Panc1 (cell line): ENCODE measurements around the gene DDIT4L. TPM values are rescaled to one million over a fixed set of nuclear protein-coding genes. Genes with fewer than 3 reads are reported as not detected.

ENCODE experiments used
- ATAC-seq: fragments of 200-7000 bp; cut with Tn5 transposase; 2 replicates; pipeline ENCODE4 v1.9.1; 2020; ENCODE audit warnings: mild to moderate bottlenecking, moderate library complexity
- BruUV-seq: library from RNA; stranded (reverse); fragments of 400-500 nt; replicated peaks from 2 replicates; lab custom pipeline; 2021; lab: Mats Ljungman, UMichigan
- CTCF ChIA-PET: fragments of 300-600 bp; sonication (Branson Sonifier 250); formaldehyde crosslinking; loops from one replicate; lab custom pipeline; 2022; ENCODE audit warnings: antibody characterized with exemption; lab: Charles Lee
- POLR2A ChIA-PET: fragments of 300-600 bp; sonication (Branson Sonifier 250); formaldehyde crosslinking; loops from one replicate; lab custom pipeline; 2022; ENCODE audit warnings: antibody characterized with exemption; lab: Charles Lee
- DNase-seq: peaks from one replicate; pipeline ENCODE4 v3.0.0-alpha.2; 2010; ENCODE audit warnings: low read depth, low spot score
- H3K27ac ChIP-seq: 2 replicates; pipeline ENCODE4 v1.5.1; 2011; ENCODE audit warnings: mild to moderate bottlenecking, low read length, inconsistent platforms
- H3K27me3 ChIP-seq: fragments of 200-500 bp; sonication (Bioruptor generic); 2 replicates; pipeline ENCODE4 v1.6.0; 2014; ENCODE audit warnings: low read length, inconsistent platforms; ENCODE audit not compliant: control insufficient read depth, insufficient read depth
- H3K36me3 ChIP-seq: fragments of 200-500 bp; sonication (Bioruptor generic); 2 replicates; pipeline ENCODE4 v1.5.1; 2014; ENCODE audit warnings: inconsistent platforms, mild to moderate bottlenecking, low read length, moderate library complexity; ENCODE audit not compliant: control insufficient read depth, insufficient read depth
- H3K4me1 ChIP-seq: 2 replicates; pipeline ENCODE4 v1.5.1; 2011; ENCODE audit warnings: inconsistent platforms, mild to moderate bottlenecking, low read length, moderate library complexity; ENCODE audit not compliant: control insufficient read depth, insufficient read depth
- H3K4me3 ChIP-seq, 2 experiments: 2 replicates each; pipeline ENCODE4 v1.5.1; 2011 to 2012; ENCODE audit warnings: low read depth in 2 of 2, low read length in 2 of 2, mild to moderate bottlenecking in 2 of 2, inconsistent platforms in 1 of 2, moderate library complexity in 1 of 2
- H3K9me3 ChIP-seq: fragments of 200-500 bp; sonication (Bioruptor generic); 2 replicates; pipeline ENCODE4 v1.5.1; 2014; ENCODE audit warnings: low read depth, mild to moderate bottlenecking, inconsistent platforms, low read length, moderate library complexity; ENCODE audit not compliant: control insufficient read depth, insufficient read depth
- POLR2AphosphoS5 ChIP-seq: IDR thresholded peaks from 2 replicates; pipeline ENCODE4 v1.6.1; 2012; ENCODE audit warnings: mild to moderate bottlenecking, low read depth, low read length, moderate library complexity
- SIN3A ChIP-seq: IDR thresholded peaks from 2 replicates; pipeline ENCODE4 v1.6.1; 2012; ENCODE audit warnings: low read depth, mild to moderate bottlenecking, low read length, moderate library complexity, borderline replicate concordance; ENCODE audit not compliant: insufficient read depth
- TCF7L2 ChIP-seq: IDR thresholded peaks from 2 replicates; pipeline ENCODE4 v1.6.1; 2011; ENCODE audit warnings: mild to moderate bottlenecking, low read depth, low read length, inconsistent platforms
- in situ Hi-C: cut with HindIII; loops from 2 replicates; pipeline ENCODE4 v1.10.0; 2016; ENCODE audit warnings: low sequenced_read_pairs, low pct_unique_long_range_greater_than_20kb
- intact Hi-C: fragments of 100-400 bp; cut with micrococcal nuclease; formaldehyde crosslinking; loops from one replicate; pipeline ENCODE4 v1.10.0; 2022; ENCODE audit not compliant: unreplicated experiment
- total RNA-seq: library from RNA; stranded (reverse); gene quantifications from one replicate; pipeline ENCODE4 v1.2.1, GENCODE V29; 2021; ENCODE audit not compliant: unreplicated experiment
- TF ChIP-seq, protein P1 (sequence below), 2 experiments: IDR thresholded peaks; 2 replicates each; pipeline ENCODE4 v1.6.1; 2011 to 2012; ENCODE audit warnings: low read depth in 2 of 2, control low read depth in 1 of 2, low read length in 1 of 2, mild to moderate bottlenecking in 1 of 2, moderate library complexity in 1 of 2; ENCODE audit not compliant: insufficient read depth in 1 of 2
- TF ChIP-seq, protein P2 (sequence below): fragments of 450-650 bp; IDR thresholded peaks from 2 replicates; pipeline ENCODE4 v1.5.1; 2017; ENCODE audit warnings: mild to moderate bottlenecking

Gene DDIT4L
- total RNA-seq, 1 experiment from 2014 or later, result not detected

DNA sequence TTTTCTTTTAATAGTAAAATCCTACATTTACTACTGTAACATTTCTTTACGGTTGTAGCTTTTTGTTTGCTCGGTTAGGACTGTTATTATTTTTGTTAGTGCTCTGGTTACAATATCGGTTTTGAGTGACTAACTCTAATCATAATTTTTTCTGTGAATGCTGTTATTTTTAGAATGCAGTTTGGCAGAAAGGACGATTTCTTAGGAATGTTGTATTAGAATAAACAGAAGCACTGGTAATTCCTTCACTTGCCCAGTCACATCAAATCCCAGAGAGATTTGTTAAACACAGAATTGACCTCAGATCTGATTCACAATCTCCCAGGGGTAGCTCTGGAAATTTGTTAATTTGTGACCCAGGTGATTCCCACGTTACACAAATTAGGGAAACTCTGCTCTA is 21.7 kb downstream of the DDIT4L start:
- H3K36me3 ChIP-seq, result no peaks in the 10 kb centered on the region
- ATAC-seq (no peak), DNase-seq (no peak)
- no TSS peak for BruUV-seq
- in situ Hi-C loops (no loop called here), intact Hi-C loops (no loop called here)
- H3K27ac ChIP-seq, result no peak overlapping the region
- POLR2A ChIA-PET, result no interaction called here
- TF ChIP-seq, protein P1, sequence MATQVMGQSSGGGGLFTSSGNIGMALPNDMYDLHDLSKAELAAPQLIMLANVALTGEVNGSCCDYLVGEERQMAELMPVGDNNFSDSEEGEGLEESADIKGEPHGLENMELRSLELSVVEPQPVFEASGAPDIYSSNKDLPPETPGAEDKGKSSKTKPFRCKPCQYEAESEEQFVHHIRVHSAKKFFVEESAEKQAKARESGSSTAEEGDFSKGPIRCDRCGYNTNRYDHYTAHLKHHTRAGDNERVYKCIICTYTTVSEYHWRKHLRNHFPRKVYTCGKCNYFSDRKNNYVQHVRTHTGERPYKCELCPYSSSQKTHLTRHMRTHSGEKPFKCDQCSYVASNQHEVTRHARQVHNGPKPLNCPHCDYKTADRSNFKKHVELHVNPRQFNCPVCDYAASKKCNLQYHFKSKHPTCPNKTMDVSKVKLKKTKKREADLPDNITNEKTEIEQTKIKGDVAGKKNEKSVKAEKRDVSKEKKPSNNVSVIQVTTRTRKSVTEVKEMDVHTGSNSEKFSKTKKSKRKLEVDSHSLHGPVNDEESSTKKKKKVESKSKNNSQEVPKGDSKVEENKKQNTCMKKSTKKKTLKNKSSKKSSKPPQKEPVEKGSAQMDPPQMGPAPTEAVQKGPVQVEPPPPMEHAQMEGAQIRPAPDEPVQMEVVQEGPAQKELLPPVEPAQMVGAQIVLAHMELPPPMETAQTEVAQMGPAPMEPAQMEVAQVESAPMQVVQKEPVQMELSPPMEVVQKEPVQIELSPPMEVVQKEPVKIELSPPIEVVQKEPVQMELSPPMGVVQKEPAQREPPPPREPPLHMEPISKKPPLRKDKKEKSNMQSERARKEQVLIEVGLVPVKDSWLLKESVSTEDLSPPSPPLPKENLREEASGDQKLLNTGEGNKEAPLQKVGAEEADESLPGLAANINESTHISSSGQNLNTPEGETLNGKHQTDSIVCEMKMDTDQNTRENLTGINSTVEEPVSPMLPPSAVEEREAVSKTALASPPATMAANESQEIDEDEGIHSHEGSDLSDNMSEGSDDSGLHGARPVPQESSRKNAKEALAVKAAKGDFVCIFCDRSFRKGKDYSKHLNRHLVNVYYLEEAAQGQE (IDR thresholded peaks at IDR 0.05; ENCODE audit: insufficient read depth in 1 of 2, low read depth in 2 of 2, low read length in 1 of 2), result no peak
- TF ChIP-seq, protein P2, sequence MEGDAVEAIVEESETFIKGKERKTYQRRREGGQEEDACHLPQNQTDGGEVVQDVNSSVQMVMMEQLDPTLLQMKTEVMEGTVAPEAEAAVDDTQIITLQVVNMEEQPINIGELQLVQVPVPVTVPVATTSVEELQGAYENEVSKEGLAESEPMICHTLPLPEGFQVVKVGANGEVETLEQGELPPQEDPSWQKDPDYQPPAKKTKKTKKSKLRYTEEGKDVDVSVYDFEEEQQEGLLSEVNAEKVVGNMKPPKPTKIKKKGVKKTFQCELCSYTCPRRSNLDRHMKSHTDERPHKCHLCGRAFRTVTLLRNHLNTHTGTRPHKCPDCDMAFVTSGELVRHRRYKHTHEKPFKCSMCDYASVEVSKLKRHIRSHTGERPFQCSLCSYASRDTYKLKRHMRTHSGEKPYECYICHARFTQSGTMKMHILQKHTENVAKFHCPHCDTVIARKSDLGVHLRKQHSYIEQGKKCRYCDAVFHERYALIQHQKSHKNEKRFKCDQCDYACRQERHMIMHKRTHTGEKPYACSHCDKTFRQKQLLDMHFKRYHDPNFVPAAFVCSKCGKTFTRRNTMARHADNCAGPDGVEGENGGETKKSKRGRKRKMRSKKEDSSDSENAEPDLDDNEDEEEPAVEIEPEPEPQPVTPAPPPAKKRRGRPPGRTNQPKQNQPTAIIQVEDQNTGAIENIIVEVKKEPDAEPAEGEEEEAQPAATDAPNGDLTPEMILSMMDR, result no peak
- TF ChIP-seq POLR2AphosphoS5 (no peak), SIN3A (no peak), TCF7L2 (no peak)
- H3K27me3 ChIP-seq, result no peaks in the 10 kb centered on the region
- no peak overlapping the region for H3K4me3 ChIP-seq
- H3K9me3 ChIP-seq, result no peaks in the 10 kb centered on the region
- CTCF ChIA-PET, result no interaction called here
- no peaks in the 10 kb centered on the region for H3K4me1 ChIP-seq

DNA sequence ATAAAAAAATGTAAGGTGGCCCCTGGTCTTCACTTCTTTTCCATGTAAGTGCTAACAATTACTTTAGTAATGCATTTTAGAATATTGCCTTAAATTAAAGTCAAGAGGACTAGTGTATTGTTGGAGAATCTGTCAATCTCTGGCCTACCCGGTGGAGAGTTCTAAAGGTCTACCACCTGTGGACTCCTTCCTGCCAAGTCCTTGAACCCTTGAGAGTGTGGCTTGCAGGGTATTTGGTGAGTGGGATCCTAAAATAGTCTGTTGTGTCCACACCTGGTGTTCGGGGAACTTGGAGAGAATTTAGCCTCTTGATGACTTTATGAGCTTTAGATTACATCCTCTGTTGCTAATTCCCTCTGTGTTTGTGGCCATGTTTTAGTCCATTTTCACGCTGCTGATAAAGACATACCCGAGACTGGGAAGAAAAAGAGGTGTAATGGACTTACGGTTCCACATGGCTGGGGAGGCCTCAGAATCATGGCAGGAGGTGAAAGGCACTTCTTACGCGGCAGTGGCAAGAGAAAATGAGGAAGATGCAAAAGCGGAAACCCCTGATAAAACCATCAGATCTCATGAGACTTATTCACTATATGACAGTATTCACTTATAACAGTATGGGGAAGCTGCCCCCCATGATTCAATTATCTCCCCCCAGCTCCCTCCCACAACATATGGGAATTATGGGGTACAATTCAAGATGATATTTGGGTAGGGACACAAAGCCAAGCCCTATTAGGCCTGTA is 23.8 kb downstream of the DDIT4L start:
- no peak for ATAC-seq
- Histone ChIP-seq H3K9me3 (no peaks in the 10 kb centered on the region), H3K27me3 (no peaks in the 10 kb centered on the region), H3K4me1 (no peaks in the 10 kb centered on the region), H3K27ac (no peak overlapping the region), H3K36me3 (no peaks in the 10 kb centered on the region), H3K4me3 (no peak overlapping the region)
- ChIA-PET CTCF (no interaction called here), POLR2A (no interaction called here)
- BruUV-seq, result no TSS peak
- TF ChIP-seq SIN3A (no peak), POLR2AphosphoS5 (no peak), TCF7L2 (no peak)
- TF ChIP-seq, protein P1 (IDR thresholded peaks at IDR 0.05; ENCODE audit: insufficient read depth in 1 of 2, low read depth in 2 of 2, low read length in 1 of 2), result no peak
- TF ChIP-seq, protein P2, result no peak
- in situ Hi-C loops (no loop called here), intact Hi-C loops (no loop called here)
- DNase-seq, result no peak
